IMR-90 (cell line): Measurements from ENCODE around the gene FAAP20. TPM values are rescaled to one million over a fixed set of nuclear protein-coding genes. Genes with fewer than 3 reads are reported as not detected.

Experiments used
- ATAC-seq: fragments of 200-7000 bp; cut with Tn5 transposase; 2 replicates; pipeline ENCODE4 v1.9.1; 2020; ENCODE audit warnings: low read depth, mild to moderate bottlenecking, moderate library complexity
- BruUV-seq: library from RNA; stranded (reverse); fragments of 400-500 nt; replicated peaks from 2 replicates; lab custom pipeline; 2021; lab: Mats Ljungman, UMichigan
- CTCF ChIA-PET: fragments of 300-600 bp; formaldehyde crosslinking; extraction: SDS; loops from one replicate; lab custom pipeline; 2021; ENCODE audit warnings: antibody characterized with exemption; lab: Yijun Ruan, JAX
- POLR2A ChIA-PET: fragments of 300-600 bp; sonication (Branson Sonifier 250); formaldehyde crosslinking; loops from one replicate; lab custom pipeline; 2022; ENCODE audit warnings: antibody characterized with exemption; ENCODE audit not compliant: unreplicated experiment; lab: Charles Lee
- DNase-seq: peaks from one replicate; pipeline ENCODE4 v3.0.0; 2013
- H2AFZ ChIP-seq: replicated peaks from 2 replicates; pipeline ENCODE3; 2013; ENCODE audit warnings: low read length, mild to moderate bottlenecking; ENCODE audit not compliant: poor library complexity
- H2AK5ac ChIP-seq: 2 replicates; pipeline ENCODE4 v1.6.1; 2013; ENCODE audit warnings: low read depth, low read length, inconsistent platforms
- H2AK9ac ChIP-seq: replicated peaks from 2 replicates; pipeline ENCODE3; 2013; ENCODE audit warnings: mild to moderate bottlenecking, low read depth, low read length, moderate library complexity; ENCODE audit not compliant: poor library complexity
- H2BK120ac ChIP-seq: 2 replicates; pipeline ENCODE4 v1.6.1; 2013; ENCODE audit warnings: low read depth, low read length, inconsistent platforms
- H2BK15ac ChIP-seq: 3 replicates; pipeline ENCODE4 v1.6.1; 2013; ENCODE audit warnings: low read depth, low read length, inconsistent platforms
- H2BK20ac ChIP-seq: 2 replicates; pipeline ENCODE4 v1.6.1; 2013; ENCODE audit warnings: low read depth, mild to moderate bottlenecking, inconsistent platforms, low read length, moderate library complexity
- H2BK5ac ChIP-seq: 2 replicates; pipeline ENCODE4 v1.6.1; 2013; ENCODE audit warnings: mild to moderate bottlenecking, low read depth, low read length, inconsistent platforms; ENCODE audit not compliant: poor library complexity, severe bottlenecking
- H3K14ac ChIP-seq: replicated peaks from 2 replicates; pipeline ENCODE4 v1.6.1; 2013; ENCODE audit warnings: low read depth, low read length, inconsistent platforms
- H3K18ac ChIP-seq: 2 replicates; pipeline ENCODE4 v1.6.1; 2013; ENCODE audit warnings: low read depth, low read length, control low read depth
- H3K23ac ChIP-seq: 2 replicates; pipeline ENCODE4 v1.6.1; 2013; ENCODE audit warnings: low read depth, low read length, inconsistent platforms
- H3K27ac ChIP-seq: 2 replicates; pipeline ENCODE4 v1.5.1; 2013; ENCODE audit warnings: mild to moderate bottlenecking, control low read depth, low read length; ENCODE audit not compliant: insufficient read depth
- H3K27me3 ChIP-seq: 2 replicates; pipeline ENCODE4 v1.6.1; 2013; ENCODE audit warnings: low read length; ENCODE audit not compliant: control insufficient read depth, insufficient read depth
- H3K36me3 ChIP-seq: 2 replicates; pipeline ENCODE4 v1.6.1; 2013; ENCODE audit warnings: low read length, mixed read lengths; ENCODE audit not compliant: control insufficient read depth, insufficient read depth
- H3K4ac ChIP-seq: 2 replicates; pipeline ENCODE4 v1.6.1; 2013; ENCODE audit warnings: low read depth, low read length, inconsistent platforms
- H3K4me1 ChIP-seq: 2 replicates; pipeline ENCODE4 v1.6.1; 2013; ENCODE audit warnings: low read length, mixed read lengths; ENCODE audit not compliant: control insufficient read depth, insufficient read depth
- H3K4me2 ChIP-seq: 2 replicates; pipeline ENCODE4 v1.6.1; 2013; ENCODE audit warnings: low read depth, mild to moderate bottlenecking, control low read depth, low read length, moderate library complexity
- H3K4me3 ChIP-seq: 2 replicates; pipeline ENCODE4 v1.5.1; 2013; ENCODE audit warnings: low read depth, mild to moderate bottlenecking, control low read depth, low read length, moderate library complexity; ENCODE audit not compliant: insufficient read depth
- H3K56ac ChIP-seq: 2 replicates; pipeline ENCODE4 v1.6.1; 2013; ENCODE audit warnings: low read length, inconsistent platforms; ENCODE audit not compliant: insufficient read depth; ENCODE audit errors: extremely low read depth
- H3K79me1 ChIP-seq, 2 experiments: 2 replicates each; pipeline ENCODE4 v1.6.1; 2013; ENCODE audit warnings: low read length in 2 of 2, inconsistent platforms in 1 of 2, low read depth in 1 of 2
- H3K9ac ChIP-seq: 2 replicates; pipeline ENCODE4 v1.6.1; 2013; ENCODE audit warnings: low read depth, low read length, control low read depth
- H3K9me1 ChIP-seq: 2 replicates; pipeline ENCODE4 v1.6.1; 2013; ENCODE audit warnings: low read length, inconsistent platforms; ENCODE audit not compliant: insufficient read depth
- H3K9me3 ChIP-seq: 2 replicates; pipeline ENCODE4 v1.6.1; 2013; ENCODE audit warnings: low read length; ENCODE audit not compliant: control insufficient read depth, insufficient read depth
- H4K20me1 ChIP-seq: 2 replicates; pipeline ENCODE4 v1.6.1; 2013; ENCODE audit warnings: low read length, inconsistent platforms; ENCODE audit not compliant: insufficient read depth
- H4K5ac ChIP-seq: 2 replicates; pipeline ENCODE4 v1.6.1; 2013; ENCODE audit warnings: mild to moderate bottlenecking, low read depth, low read length, control low read depth
- H4K8ac ChIP-seq, 2 experiments: 2 replicates each; pipeline ENCODE4 v1.6.1; 2013; ENCODE audit warnings: low read depth in 2 of 2, low read length in 2 of 2, control low read depth in 1 of 2, inconsistent platforms in 1 of 2
- H4K91ac ChIP-seq: 2 replicates; pipeline ENCODE4 v1.6.1; 2013; ENCODE audit warnings: low read depth, low read length, inconsistent platforms; ENCODE audit not compliant: insufficient read depth
- BHLHE40 ChIP-seq: fragments of 150-350 bp; IDR thresholded peaks from 2 replicates; pipeline ENCODE4 v1.6.1; 2016; ENCODE audit warnings: mild to moderate bottlenecking, low read depth, low read length
- CEBPB ChIP-seq: IDR thresholded peaks from 2 replicates; pipeline ENCODE4 v1.6.1; 2012; ENCODE audit warnings: low read depth, low read length, improper control_type of control experiment
- WGBS, 2 experiments: methylation state at CpG; one replicate each; pipeline versions ENCODE4 v1.1.5 to v1.1.7; 2013; ENCODE audit warnings: missing lambda C conversion rate in 2 of 2; ENCODE audit not compliant: insufficient read length in 1 of 2; ENCODE audit errors: extremely low coverage in 2 of 2; 5-methylcytosine and 5-hydroxymethylcytosine counted together
- dilution Hi-C: fragments of 300-500 bp; cut with HindIII; formaldehyde crosslinking; loops from one replicate; pipeline ENCODE4 v1.14.3; 2018; ENCODE audit warnings: low sequenced_read_pairs; ENCODE audit not compliant: unreplicated experiment
- in situ Hi-C: fragments of 300-500 bp; cut with MboI; formaldehyde crosslinking; loops from 3 replicates; pipeline ENCODE4 v1.14.3; 2019; ENCODE audit warnings: low sequenced_read_pairs, inconsistent platforms, mixed read lengths
- intact Hi-C: fragments of 100-400 bp; cut with micrococcal nuclease; formaldehyde crosslinking; loops from 2 replicates; pipeline ENCODE4 v1.10.0; 2022
- polyA plus RNA-seq, 3 experiments: library from polyadenylated mRNA; depleted of rRNA; stranded (reverse); fragments of >200 nt; gene quantifications; 2 replicates each; pipeline ENCODE4 v1.2.3, GENCODE V29; 2012; ENCODE audit warnings: low replicate concordance in 1 of 3
- total RNA-seq: library from RNA; depleted of rRNA; stranded (reverse); fragments of >200 nt; gene quantifications from 2 replicates; pipeline ENCODE4 v1.2.3, GENCODE V29; 2012

The FAAP20 gene
- total and polyA plus RNA-seq, 2 of the 4 experiments (the other 2 are of a cell fraction): 6.5 to 31.5 TPM

- Histone ChIP-seq H3K4ac (peak overlapping the region; percentile 35; the same call in 1 of the 2 replicates), H3K36me3 (no peaks in the 10 kb centered on the region; the same call in 1 of the 2 replicates), H3K9me3 (no peaks in the 10 kb centered on the region), H4K5ac (no peak overlapping the region), H4K20me1 (0 out of 2 replicates have a peak, but pooled peaks cover 12% of the 10 kb centered on the region), H2BK15ac (no peak overlapping the region), H3K14ac (peak overlapping the region; percentile 46; the same call in 1 of the 2 replicates), H3K4me3 (no peak overlapping the region), H4K8ac (no peak overlapping the region), H2AFZ (peak overlapping the region; percentile 44), H2BK120ac (no peak overlapping the region), H4K91ac (peak overlapping the region; percentile 27; the same call in 1 of the 2 replicates), H3K4me1 (peaks cover 34% of the 10 kb centered on the region), H2BK20ac (no peak overlapping the region), H3K18ac (no peak overlapping the region), H3K9me1 (0 out of 2 replicates have a peak, but pooled peaks cover 2% of the 10 kb centered on the region), H3K9ac (peak overlapping the region; percentile 8; the same call in 1 of the 2 replicates), H3K79me1 (peaks cover 9 to 50% of the 10 kb centered on the region in 2 experiments), H3K23ac (0 out of 2 replicates have a peak overlapping the region, but pooled peaks have one; percentile 79), H3K27me3 (no peaks in the 10 kb centered on the region), H2AK9ac (peak overlapping the region; percentile 79), H3K4me2 (peak overlapping the region; percentile 48; the same call in 1 of the 2 replicates), H2BK5ac (no peak overlapping the region), H3K56ac (no peak overlapping the region), H2AK5ac (peak overlapping the region; percentile 5), H3K27ac (peak overlapping the region; percentile 15)
- POLR2A ChIA-PET: interaction anchor here (0.6 kb wide), 1 partner anchor 115 kb away, joined by 6 read pairs; no protein-coding TSS in a partner anchor
- no peak for TF ChIP-seq BHLHE40
- TF ChIP-seq CEBPB: peak; percentile 34; the same call in 1 of the 2 replicates
- in situ Hi-C loops (loop anchor here (5.0 to 25.0 kb wide), 2 partner anchors 180 to 345 kb away; partner anchors contain the start of genes HES5 and PANK4), dilution Hi-C loops (no loop called here), intact Hi-C loops (no loop called here)
- CTCF ChIA-PET: interaction anchor here (0.7 to 0.8 kb wide), 3 partner anchors 18 to 189 kb away, joined by 3 to 4 read pairs (median 3); no protein-coding TSS in a partner anchor
- DNase-seq: peak; percentile 70
- no peak for ATAC-seq
- BruUV-seq: no TSS peak
- 40% methylated on average over 19 of the region's 30 CpGs; no CpG with 5 or more reads in 1 of the 2 experiments for WGBS, 2 experiments
Measured at GRCh38 chr1:2192031-2192995, 2.3 kb downstream of the FAAP20 start.
